BJ (cell line): Measurements from ENCODE around the gene XK. TPM values are rescaled to one million over a fixed set of nuclear protein-coding genes. Genes with fewer than 3 reads are reported as not detected.

Source experiments
- CTCF ChIA-PET: fragments of 350-600 bp; formaldehyde crosslinking; extraction: SDS; loops from one replicate; lab custom pipeline; 2021; ENCODE audit warnings: antibody characterized with exemption, inconsistent platforms; lab: Yijun Ruan, JAX
- POLR2A ChIA-PET: fragments of 300-600 bp; sonication (Branson Sonifier 250); formaldehyde crosslinking; extraction: SDS; loops from one replicate; lab custom pipeline; 2021; ENCODE audit warnings: antibody characterized with exemption; lab: Charles Lee
- DNase-seq: peaks from one replicate; pipeline ENCODE4 v3.0.0-alpha.2; 2011; ENCODE audit warnings: low read depth
- H3K27me3 ChIP-seq: 2 replicates; pipeline ENCODE4 v1.6.0; 2011; ENCODE audit warnings: low read length; ENCODE audit not compliant: control insufficient read depth, insufficient read depth
- H3K36me3 ChIP-seq: 2 replicates; pipeline ENCODE4 v1.5.1; 2011; ENCODE audit warnings: low read length; ENCODE audit not compliant: control insufficient read depth, insufficient read depth
- H3K4me3 ChIP-seq: 2 replicates; pipeline ENCODE4 v1.5.1; 2011; ENCODE audit warnings: low read depth, mild to moderate bottlenecking, control low read depth, low read length
- polyA plus RNA-seq: library from polyadenylated mRNA; depleted of rRNA; stranded (reverse); fragments of >200 nt; gene quantifications from 2 replicates; pipeline ENCODE4 v1.2.3, GENCODE V29; 2011
- TF ChIP-seq, protein P1 (sequence below): IDR thresholded peaks from 2 replicates; pipeline ENCODE4 v1.5.1; 2011; ENCODE audit warnings: low read depth, mild to moderate bottlenecking, control low read depth, inconsistent platforms, low read length, moderate library complexity; ENCODE audit not compliant: insufficient read depth

Gene XK
- polyA plus RNA-seq, 1 experiment: not detected

DNA sequence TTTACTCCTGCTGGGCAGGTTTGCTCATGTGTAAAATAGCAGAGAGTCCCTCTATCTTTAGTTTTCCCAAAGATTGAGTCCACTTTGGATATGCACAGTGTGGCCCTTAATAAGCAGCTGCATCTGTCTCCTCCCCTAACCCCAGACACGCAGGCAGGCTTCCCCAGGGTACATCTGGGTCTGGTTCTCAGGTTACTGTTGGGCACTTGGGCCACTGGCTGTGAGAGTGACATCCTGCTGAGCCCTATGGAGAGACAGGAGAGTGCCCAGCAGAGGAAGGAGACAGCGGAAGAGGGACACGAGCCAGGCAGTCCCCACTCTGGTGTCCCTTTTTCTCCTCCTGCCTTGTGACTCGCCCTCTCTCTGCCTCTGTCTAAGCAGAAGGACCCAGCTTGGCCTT is 16.0 kb downstream of the XK start:
- no peak for DNase-seq
- POLR2A ChIA-PET: no interaction called here
- no peak overlapping the region for H3K4me3 ChIP-seq
- no peaks in the 10 kb centered on the region for H3K36me3 ChIP-seq
- no peaks in the 10 kb centered on the region for H3K27me3 ChIP-seq
- CTCF ChIA-PET: no interaction called here
- TF ChIP-seq, protein P1, sequence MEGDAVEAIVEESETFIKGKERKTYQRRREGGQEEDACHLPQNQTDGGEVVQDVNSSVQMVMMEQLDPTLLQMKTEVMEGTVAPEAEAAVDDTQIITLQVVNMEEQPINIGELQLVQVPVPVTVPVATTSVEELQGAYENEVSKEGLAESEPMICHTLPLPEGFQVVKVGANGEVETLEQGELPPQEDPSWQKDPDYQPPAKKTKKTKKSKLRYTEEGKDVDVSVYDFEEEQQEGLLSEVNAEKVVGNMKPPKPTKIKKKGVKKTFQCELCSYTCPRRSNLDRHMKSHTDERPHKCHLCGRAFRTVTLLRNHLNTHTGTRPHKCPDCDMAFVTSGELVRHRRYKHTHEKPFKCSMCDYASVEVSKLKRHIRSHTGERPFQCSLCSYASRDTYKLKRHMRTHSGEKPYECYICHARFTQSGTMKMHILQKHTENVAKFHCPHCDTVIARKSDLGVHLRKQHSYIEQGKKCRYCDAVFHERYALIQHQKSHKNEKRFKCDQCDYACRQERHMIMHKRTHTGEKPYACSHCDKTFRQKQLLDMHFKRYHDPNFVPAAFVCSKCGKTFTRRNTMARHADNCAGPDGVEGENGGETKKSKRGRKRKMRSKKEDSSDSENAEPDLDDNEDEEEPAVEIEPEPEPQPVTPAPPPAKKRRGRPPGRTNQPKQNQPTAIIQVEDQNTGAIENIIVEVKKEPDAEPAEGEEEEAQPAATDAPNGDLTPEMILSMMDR: no peak

DNA sequence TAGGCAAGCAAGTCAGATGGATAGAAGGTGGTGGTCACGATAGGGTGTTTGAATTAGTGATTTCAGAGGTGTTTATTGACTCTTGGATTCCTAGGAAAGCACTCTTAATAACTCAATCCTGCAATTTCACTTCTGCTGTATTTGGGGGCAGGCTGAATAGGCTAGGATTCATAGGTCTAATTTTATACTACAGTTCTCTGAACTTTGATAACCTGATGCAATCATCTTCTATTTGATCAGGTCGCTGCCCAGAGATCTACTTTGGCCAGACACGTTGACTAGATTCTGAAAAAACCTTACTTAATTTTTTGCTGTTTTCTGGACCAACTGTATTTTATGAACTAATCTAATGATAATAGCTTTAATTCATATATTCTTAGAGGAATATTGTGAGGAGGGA is 26.4 kb downstream of the XK start:
- TF ChIP-seq, protein P1: no peak
- Histone ChIP-seq H3K36me3 (no peaks in the 10 kb centered on the region), H3K27me3 (no peaks in the 10 kb centered on the region), H3K4me3 (no peak overlapping the region)
- DNase-seq: no peak
- ChIA-PET POLR2A (no interaction called here), CTCF (no interaction called here)

DNA sequence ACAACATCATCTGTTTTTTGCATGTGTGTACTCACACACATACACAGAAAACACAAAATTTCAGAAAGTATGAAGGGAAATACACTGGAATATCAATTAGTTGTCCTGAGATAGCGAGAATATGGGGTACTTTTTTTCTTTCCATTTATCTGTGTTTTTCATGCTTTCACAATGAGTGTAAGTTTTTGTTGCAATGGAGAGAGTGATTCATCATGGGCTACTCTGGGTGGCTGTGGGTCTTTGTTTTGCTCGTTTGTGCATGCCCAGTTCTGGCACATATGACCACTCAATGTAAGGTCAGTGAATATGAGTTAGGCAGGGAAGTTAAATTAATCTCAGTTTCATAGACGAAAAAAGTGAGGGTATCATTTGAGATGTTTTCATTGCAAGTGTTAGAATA is 26.9 kb downstream of the XK start:
- TF ChIP-seq, protein P1: no peak
- no peaks in the 10 kb centered on the region for H3K27me3 ChIP-seq
- no peak for DNase-seq
- CTCF ChIA-PET: no interaction called here
- POLR2A ChIA-PET: no interaction called here
- H3K36me3 ChIP-seq: no peaks in the 10 kb centered on the region
- H3K4me3 ChIP-seq: no peak overlapping the region

DNA sequence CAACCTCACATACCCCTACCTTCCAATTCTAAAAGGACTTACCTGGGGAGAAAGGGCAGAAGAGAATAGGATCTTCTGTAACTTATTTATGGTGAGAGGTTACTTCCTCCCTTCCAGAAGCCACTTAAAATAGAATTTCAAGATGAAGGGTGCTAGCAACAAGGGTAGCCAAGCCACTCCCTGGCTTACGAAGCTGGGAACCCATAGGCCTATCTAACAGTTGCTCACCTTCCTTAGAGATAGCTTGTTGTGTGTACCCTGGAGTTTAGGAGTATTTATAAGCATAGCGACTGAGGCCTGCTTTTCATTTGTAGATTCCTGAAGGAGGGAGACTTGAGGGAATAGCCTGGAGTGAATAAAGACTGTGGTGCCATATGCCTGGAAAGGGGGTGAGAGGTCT is 28.9 kb downstream of the XK start:
- no peak overlapping the region for H3K4me3 ChIP-seq
- H3K27me3 ChIP-seq: no peaks in the 10 kb centered on the region
- H3K36me3 ChIP-seq: no peaks in the 10 kb centered on the region
- TF ChIP-seq, protein P1: no peak
- ChIA-PET CTCF (no interaction called here), POLR2A (no interaction called here)
- no peak for DNase-seq

DNA sequence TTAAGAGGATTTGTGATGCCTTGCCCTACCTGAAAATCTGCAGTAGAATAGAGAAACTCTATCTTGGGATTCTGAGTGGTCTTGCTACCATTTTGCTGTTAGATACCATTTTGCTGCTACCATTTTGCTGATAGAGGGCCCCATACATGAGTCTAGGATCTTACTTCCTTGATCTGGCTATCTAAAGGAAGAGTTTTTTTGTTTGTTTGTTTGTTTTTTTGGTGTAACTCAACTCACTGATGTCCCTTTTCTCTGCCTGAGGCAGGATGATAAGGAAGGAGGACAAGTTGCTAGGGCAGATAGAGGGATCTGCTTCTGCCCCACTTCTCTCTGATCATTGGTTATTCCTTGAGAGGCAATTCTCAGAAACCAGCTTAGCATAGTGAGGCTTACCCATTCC is 31.0 kb downstream of the XK start:
- no peaks in the 10 kb centered on the region for H3K27me3 ChIP-seq
- no peaks in the 10 kb centered on the region for H3K36me3 ChIP-seq
- TF ChIP-seq, protein P1: no peak
- H3K4me3 ChIP-seq: no peak overlapping the region
- DNase-seq: no peak
- ChIA-PET CTCF (no interaction called here), POLR2A (no interaction called here)
